Fibroblast of villous mesenchyme (primary cell): ENCODE measurements around the gene STX8. TPM values are rescaled to one million over a fixed set of nuclear protein-coding genes. Genes with fewer than 3 reads are reported as not detected.
A peak's percentile ranks its signal among the peaks of the same experiment; 100 is the strongest.

Experiments used
- DNase-seq: peaks from one replicate; pipeline ENCODE4 v3.0.0-alpha.2; 2010; ENCODE audit warnings: low read depth
- H3K4me3 ChIP-seq: 2 replicates; pipeline ENCODE4 v1.5.1; 2011; ENCODE audit warnings: low read depth, mild to moderate bottlenecking, low read length
- total RNA-seq: library from RNA; depleted of rRNA; stranded (reverse); fragments of >200 nt; gene quantifications from 2 replicates; pipeline ENCODE4 v1.2.3, GENCODE V29; 2012
- TF ChIP-seq, protein P1 (sequence below): IDR thresholded peaks from 2 replicates; pipeline ENCODE4 v1.5.1; 2012; ENCODE audit warnings: low read depth, mild to moderate bottlenecking, low read length; ENCODE audit not compliant: insufficient read depth

The STX8 gene
- total RNA-seq, 1 donor, result 91.1 TPM

DNA sequence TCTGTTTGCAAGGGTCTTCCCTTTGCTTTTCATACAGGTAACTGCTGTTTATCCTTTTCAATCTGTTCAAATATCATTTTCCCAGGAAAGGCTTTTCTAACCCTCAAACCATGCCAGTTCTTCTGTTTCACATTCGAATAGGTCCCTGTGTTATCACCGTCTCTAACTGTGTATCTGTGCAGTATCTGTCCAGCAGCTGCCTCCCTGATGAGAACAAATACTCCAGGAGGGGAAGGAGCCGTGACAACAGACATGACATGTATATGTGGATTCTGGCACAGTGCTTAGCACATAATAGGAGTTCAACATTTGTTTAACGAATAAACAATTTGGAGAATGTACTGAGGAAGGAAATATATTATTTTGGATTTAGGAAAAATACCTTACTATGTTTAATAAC lies 95.7 kb downstream of the STX8 start:
- TF ChIP-seq, protein P1, sequence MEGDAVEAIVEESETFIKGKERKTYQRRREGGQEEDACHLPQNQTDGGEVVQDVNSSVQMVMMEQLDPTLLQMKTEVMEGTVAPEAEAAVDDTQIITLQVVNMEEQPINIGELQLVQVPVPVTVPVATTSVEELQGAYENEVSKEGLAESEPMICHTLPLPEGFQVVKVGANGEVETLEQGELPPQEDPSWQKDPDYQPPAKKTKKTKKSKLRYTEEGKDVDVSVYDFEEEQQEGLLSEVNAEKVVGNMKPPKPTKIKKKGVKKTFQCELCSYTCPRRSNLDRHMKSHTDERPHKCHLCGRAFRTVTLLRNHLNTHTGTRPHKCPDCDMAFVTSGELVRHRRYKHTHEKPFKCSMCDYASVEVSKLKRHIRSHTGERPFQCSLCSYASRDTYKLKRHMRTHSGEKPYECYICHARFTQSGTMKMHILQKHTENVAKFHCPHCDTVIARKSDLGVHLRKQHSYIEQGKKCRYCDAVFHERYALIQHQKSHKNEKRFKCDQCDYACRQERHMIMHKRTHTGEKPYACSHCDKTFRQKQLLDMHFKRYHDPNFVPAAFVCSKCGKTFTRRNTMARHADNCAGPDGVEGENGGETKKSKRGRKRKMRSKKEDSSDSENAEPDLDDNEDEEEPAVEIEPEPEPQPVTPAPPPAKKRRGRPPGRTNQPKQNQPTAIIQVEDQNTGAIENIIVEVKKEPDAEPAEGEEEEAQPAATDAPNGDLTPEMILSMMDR, result no peak
- H3K4me3 ChIP-seq, result no peak overlapping the region
- no peak for DNase-seq

DNA sequence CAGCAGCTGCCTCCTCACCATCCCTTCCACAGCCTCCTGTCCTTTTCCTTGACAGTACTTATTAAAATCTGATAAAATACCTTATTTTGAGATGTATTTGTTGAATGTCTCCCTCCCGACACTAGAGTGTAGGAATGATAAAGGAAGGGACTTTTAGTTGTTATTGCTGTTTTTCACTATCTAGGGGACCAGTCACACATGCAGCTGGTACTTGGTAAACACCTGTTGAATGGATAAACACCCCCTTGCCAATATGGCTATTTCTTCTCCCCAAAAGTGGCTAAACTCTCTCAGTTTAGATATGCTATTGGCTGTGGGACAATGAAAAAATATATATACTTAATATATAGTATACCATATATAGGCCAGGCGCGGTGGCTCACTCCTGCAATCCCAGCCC lies 96.7 kb downstream of the STX8 start:
- no peak for DNase-seq
- TF ChIP-seq, protein P1, result no peak
- no peak overlapping the region for H3K4me3 ChIP-seq

DNA sequence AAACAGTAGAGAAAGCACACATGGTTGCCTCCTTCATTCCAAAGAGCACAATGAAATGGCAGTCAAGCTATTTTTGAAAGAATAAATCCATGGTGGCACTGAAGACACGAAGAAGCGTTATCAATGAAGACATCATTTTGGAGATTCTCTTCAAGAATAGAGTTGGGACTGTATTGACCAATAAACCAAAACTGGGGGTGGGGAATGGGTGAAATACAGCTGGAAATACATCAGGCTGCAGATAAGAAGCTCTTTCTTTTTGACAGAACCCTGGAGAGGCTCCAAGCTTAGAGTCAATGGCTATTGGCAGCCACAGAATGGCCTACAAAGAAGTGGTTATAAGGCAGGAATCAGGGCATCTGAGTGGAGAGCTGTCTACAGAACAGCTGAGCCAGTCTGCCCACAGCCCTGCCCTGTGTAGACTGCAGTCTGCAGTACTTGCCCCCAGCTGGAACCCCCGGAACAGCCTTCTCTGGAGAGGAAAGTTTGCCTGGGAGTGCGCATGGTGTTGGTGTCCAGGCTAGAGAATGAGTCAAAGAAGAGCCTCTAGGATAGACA lies 100.4 kb downstream of the STX8 start:
- TF ChIP-seq, protein P1, result no peak
- no peak overlapping the region for H3K4me3 ChIP-seq
- no peak for DNase-seq

DNA sequence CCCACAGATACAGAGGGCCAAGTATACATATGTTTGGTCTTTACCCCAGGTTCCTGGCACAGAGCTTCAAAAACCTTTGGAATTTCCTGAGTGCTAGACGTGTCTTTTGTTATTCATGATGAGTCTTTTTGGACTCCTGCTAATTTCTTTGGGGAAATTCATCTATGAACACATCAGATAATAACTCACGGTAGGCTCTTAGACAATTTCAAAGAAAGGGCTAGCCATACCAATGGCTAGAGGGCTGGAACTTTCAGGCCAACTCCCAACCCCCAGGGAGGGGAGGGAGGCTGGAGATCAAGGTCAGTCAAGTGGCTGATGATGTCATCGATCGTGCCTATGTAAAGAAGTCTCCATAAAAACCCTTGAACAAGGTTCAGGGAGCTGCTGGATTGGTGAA lies 101.9 kb downstream of the STX8 start:
- no peak overlapping the region for H3K4me3 ChIP-seq
- DNase-seq, result no peak
- TF ChIP-seq, protein P1, result no peak

DNA sequence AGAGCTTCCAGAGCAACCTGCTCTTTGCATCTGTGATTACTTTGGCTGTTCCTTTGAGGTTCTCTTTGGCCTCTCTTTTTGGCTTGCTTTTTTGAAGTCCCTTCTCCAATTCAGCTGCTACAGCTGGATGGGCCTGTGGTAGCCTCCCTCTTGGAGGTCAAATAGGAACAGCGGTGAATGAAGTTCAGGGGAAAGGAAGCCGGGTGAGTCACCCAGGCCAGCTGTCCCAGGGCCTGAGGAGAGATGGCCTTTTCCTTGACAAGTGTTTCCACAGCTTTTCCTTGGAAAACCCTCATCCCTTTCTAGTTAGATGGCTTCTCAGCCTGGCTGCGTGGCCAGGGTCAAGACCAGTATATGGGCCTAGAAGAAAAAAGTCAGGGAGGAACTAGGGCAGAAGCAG lies 103.1 kb downstream of the STX8 start:
- TF ChIP-seq, protein P1, result no peak
- DNase-seq, result peak; percentile 43
- no peak overlapping the region for H3K4me3 ChIP-seq

DNA sequence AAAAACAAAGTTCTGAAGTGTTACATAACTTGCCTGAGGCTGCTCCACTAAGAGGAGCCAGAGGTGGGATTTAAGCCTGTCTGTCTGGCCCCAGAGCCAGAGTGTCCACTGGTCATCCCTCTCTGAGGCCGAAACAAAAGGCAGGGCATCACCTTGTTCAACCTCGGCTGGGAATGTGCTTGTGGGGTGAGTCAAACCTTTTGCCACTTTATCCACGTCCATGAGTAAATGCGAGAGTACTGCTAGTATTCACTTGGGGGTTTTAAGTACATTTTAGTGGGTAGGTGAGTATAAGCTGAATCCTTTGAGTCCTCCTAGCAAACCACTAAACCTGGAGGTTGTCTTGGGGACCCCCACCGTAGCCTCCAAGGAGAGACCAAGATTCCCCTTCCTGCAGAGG lies 103.5 kb downstream of the STX8 start:
- H3K4me3 ChIP-seq, result no peak overlapping the region
- no peak for DNase-seq
- TF ChIP-seq, protein P1, result no peak

DNA sequence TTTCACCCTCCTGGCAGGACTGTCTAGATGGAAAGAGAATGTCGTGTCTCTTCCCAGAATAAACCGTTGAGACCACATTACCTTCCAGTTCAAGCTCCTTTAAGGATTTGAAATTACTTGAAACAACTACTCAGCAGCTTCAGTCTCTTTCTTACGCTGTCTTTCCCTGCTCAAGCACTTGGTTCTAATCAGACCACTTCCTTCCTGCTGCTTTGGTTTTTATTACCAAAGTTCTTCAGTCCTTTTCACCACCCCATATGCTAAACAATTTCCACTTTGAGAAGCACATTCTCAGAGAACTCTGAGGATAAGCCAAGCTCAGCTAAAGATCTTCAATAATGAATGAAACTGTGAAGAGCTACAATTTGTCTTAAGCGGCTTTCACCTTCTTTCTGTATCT lies 105.4 kb downstream of the STX8 start:
- peak; percentile 26 for DNase-seq
- H3K4me3 ChIP-seq, result no peak overlapping the region
- TF ChIP-seq, protein P1, result no peak
